K562 (cell line): Measurements from ENCODE around the gene SLC18B1. TPM values are rescaled to one million over a fixed set of nuclear protein-coding genes. Genes with fewer than 3 reads are reported as not detected.

Experiments
- EWSR1 ChIP-seq: fragments of 450-650 bp; IDR thresholded peaks from 2 replicates; pipeline ENCODE4 v1.6.1; 2018; ENCODE audit warnings: borderline replicate concordance, mild to moderate bottlenecking, low read depth, moderate library complexity; ENCODE audit not compliant: partially characterized antibody
- FOXJ2 ChIP-seq: fragments of 200-800 bp; sonication (Bioruptor generic); IDR thresholded peaks from 2 replicates; pipeline ENCODE4 v1.6.1; 2016; ENCODE audit warnings: missing genetic modification characterization, missing compliant biosample characterization
- LCOR ChIP-seq: sonication (generic); formaldehyde crosslinking; IDR thresholded peaks from 2 replicates; pipeline ENCODE4 v1.8.0; 2022; ENCODE audit warnings: mild to moderate bottlenecking, missing genetic modification reagents
- NBN ChIP-seq: fragments of 450-650 bp; IDR thresholded peaks from 2 replicates; pipeline ENCODE4 v1.6.1; 2016; ENCODE audit warnings: low read depth, mild to moderate bottlenecking
- POU5F1 ChIP-seq: fragments of 150-350 bp; IDR thresholded peaks from 2 replicates; pipeline ENCODE4 v1.6.1; 2014; ENCODE audit warnings: borderline replicate concordance, low read length, low read depth, mild to moderate bottlenecking; ENCODE audit not compliant: partially characterized antibody
- RBBP5 ChIP-seq: fragments of 200-600 bp; sonication (generic); IDR thresholded peaks from 2 replicates; pipeline ENCODE4 v1.6.1; 2012; ENCODE audit warnings: borderline replicate concordance, mild to moderate bottlenecking, low read length, control low read depth, inconsistent platforms; ENCODE audit not compliant: insufficient read depth, poor library complexity, severe bottlenecking
- ZNF830 ChIP-seq: fragments of 250-450 bp; sonication (Bioruptor Pico); IDR thresholded peaks from 2 replicates; pipeline ENCODE4 v1.5.0; 2021; ENCODE audit warnings: mild to moderate bottlenecking
- polyA plus RNA-seq, 8 experiments: library from polyadenylated mRNA; depleted of rRNA in 4 of 8; stranded (reverse) in 5 of 8; unstranded in 3 of 8; fragments of >200 nt; fragmentation: Nextera tagmentation in 2 of 8; fragmentation: Illumina TruSeq in 1 of 8; extraction: Ambion mirVana in 2 of 8; extraction: Trizol in 1 of 8; gene quantifications; 2 replicates each; pipeline versions ENCODE4 v1.2.1 to v1.2.3, GENCODE V29; 2011 to 2014; ENCODE audit warnings: inconsistent platforms in 1 of 8, missing spikeins in 1 of 8
- total RNA-seq, 7 experiments: library from RNA; depleted of rRNA in 6 of 7; stranded (reverse); fragments of >200 nt in 6 of 7; fragmentation: Illumina TruSeq in 2 of 7; extraction: Trizol in 2 of 7; gene quantifications; 2 replicates each; pipeline versions ENCODE4 v1.2.1 to v1.2.3, GENCODE V29; 2011 to 2021; ENCODE audit warnings: low replicate concordance in 1 of 7
- TF ChIP-seq, protein P1 (sequence below), 2 experiments: IDR thresholded peaks in 1 of 2; conservative IDR thresholded peaks in 1 of 2; 2 replicates each; pipeline ENCODE4 v1.6.1; 2016; ENCODE audit warnings: low read depth in 2 of 2, mild to moderate bottlenecking in 1 of 2, missing compliant biosample characterization in 1 of 2, missing genetic modification characterization in 1 of 2, moderate library complexity in 1 of 2
- TF ChIP-seq, protein P2 (sequence below): conservative IDR thresholded peaks from 2 replicates; pipeline ENCODE4 v1.6.1; 2011; ENCODE audit warnings: low read depth, mild to moderate bottlenecking, low read length; ENCODE audit not compliant: control insufficient read depth
- TF ChIP-seq, protein P3 (sequence below): fragments of 200-400 bp; formaldehyde crosslinking; IDR thresholded peaks from 2 replicates; pipeline ENCODE4 v1.6.1; 2017; ENCODE audit warnings: mild to moderate bottlenecking, low read depth, low read length, moderate library complexity
- TF ChIP-seq, protein P4 (sequence below): IDR thresholded peaks from 2 replicates; pipeline ENCODE4 v1.6.1; 2011; ENCODE audit not compliant: insufficient read length; ENCODE audit errors: extremely low read depth
- TF ChIP-seq, protein P5 (sequence below): sonication (generic); formaldehyde crosslinking; IDR thresholded peaks from 2 replicates; pipeline ENCODE4 v1.8.0; 2022; ENCODE audit warnings: mild to moderate bottlenecking, missing genetic modification reagents
- TF ChIP-seq, protein P6 (sequence below), 3 experiments: fragments of 200-800 bp in 1 of 3; sonication (Bioruptor generic) in 1 of 3; sonication (generic) in 1 of 3; formaldehyde crosslinking in 1 of 3; IDR thresholded peaks; 2 replicates each; pipeline versions ENCODE4 v1.6.1 to v1.8.0; 2016 to 2022; ENCODE audit warnings: mild to moderate bottlenecking in 2 of 3, missing compliant biosample characterization in 2 of 3, missing genetic modification characterization in 2 of 3, missing genetic modification reagents in 1 of 3

SLC18B1 gene
- total and polyA plus RNA-seq, 9 of the 15 experiments (the other 6 are each of a cell fraction or from before 2014, with no cell fraction given): 10.4 to 49.1 (median 32.0) TPM

DNA sequence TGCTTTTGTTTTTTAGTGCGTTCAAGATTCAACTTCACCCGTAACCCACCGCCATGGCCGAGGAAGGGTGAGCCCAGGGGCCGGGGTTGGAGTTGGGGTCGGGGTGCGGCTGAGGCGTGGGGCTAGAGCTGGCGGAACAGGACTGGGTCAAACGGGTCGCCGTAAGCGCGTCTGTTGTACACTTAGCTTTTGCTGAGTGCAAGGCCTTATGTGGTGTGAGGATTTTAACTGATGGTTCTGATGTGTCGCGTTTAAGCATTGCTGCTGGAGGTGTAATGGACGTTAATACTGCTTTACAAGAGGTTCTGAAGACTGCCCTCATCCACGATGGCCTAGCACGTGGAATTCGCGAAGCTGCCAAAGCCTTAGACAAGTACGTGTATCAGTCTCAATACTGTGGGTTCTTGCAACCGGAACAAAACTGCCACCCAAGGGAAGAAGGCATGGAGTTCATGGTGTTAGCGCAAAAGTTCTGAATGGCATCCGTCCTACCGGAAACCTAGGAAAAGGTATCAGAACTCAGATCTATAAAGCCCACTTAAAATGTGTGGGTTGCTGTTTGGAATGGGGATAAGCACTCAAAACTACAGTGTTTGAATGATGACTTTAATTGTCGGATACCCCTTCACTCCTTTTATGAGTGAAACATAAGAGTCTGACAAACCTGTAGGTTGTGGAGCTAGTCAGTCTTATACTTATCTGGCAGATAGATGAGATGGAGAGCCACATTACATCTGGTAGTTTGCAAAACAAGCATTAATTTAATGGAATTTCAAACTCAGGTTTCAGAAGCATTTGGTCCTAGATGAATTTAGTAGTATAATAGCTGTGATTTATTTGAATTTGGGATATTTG is 16.5 kb upstream of the SLC18B1 start (continued):
- TF ChIP-seq, protein P1, sequence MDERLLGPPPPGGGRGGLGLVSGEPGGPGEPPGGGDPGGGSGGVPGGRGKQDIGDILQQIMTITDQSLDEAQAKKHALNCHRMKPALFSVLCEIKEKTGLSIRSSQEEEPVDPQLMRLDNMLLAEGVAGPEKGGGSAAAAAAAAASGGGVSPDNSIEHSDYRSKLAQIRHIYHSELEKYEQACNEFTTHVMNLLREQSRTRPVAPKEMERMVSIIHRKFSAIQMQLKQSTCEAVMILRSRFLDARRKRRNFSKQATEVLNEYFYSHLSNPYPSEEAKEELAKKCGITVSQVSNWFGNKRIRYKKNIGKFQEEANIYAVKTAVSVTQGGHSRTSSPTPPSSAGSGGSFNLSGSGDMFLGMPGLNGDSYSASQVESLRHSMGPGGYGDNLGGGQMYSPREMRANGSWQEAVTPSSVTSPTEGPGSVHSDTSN (CRISPR knock-in tag; IDR thresholded peaks at IDR 0.05; ENCODE audit: low read depth): no peak
- TF ChIP-seq, protein P1 (tag; conservative IDR thresholded peaks at IDR 0.05; ENCODE audit: low read depth): no peak
- TF ChIP-seq, protein P2, sequence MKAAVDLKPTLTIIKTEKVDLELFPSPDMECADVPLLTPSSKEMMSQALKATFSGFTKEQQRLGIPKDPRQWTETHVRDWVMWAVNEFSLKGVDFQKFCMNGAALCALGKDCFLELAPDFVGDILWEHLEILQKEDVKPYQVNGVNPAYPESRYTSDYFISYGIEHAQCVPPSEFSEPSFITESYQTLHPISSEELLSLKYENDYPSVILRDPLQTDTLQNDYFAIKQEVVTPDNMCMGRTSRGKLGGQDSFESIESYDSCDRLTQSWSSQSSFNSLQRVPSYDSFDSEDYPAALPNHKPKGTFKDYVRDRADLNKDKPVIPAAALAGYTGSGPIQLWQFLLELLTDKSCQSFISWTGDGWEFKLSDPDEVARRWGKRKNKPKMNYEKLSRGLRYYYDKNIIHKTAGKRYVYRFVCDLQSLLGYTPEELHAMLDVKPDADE: peak; percentile 6; the same call in 1 of the 2 replicates
- TF ChIP-seq, protein P3, sequence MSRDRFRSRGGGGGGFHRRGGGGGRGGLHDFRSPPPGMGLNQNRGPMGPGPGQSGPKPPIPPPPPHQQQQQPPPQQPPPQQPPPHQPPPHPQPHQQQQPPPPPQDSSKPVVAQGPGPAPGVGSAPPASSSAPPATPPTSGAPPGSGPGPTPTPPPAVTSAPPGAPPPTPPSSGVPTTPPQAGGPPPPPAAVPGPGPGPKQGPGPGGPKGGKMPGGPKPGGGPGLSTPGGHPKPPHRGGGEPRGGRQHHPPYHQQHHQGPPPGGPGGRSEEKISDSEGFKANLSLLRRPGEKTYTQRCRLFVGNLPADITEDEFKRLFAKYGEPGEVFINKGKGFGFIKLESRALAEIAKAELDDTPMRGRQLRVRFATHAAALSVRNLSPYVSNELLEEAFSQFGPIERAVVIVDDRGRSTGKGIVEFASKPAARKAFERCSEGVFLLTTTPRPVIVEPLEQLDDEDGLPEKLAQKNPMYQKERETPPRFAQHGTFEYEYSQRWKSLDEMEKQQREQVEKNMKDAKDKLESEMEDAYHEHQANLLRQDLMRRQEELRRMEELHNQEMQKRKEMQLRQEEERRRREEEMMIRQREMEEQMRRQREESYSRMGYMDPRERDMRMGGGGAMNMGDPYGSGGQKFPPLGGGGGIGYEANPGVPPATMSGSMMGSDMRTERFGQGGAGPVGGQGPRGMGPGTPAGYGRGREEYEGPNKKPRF: no peak
- TF ChIP-seq ZNF830 (CRISPR knock-in tag): no peak
- TF ChIP-seq, protein P4, sequence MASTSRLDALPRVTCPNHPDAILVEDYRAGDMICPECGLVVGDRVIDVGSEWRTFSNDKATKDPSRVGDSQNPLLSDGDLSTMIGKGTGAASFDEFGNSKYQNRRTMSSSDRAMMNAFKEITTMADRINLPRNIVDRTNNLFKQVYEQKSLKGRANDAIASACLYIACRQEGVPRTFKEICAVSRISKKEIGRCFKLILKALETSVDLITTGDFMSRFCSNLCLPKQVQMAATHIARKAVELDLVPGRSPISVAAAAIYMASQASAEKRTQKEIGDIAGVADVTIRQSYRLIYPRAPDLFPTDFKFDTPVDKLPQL: no peak
- TF ChIP-seq RBBP5: peak; percentile 68
- no peak for TF ChIP-seq POU5F1
- TF ChIP-seq, protein P5, sequence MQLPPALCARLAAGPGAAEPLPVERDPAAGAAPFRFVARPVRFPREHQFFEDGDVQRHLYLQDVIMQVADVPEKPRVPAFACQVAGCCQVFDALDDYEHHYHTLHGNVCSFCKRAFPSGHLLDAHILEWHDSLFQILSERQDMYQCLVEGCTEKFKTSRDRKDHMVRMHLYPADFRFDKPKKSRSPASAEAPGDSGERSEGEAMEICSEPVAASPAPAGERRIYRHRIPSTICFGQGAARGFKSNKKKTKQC (CRISPR knock-in tag): peak; percentile 63; the same call in 1 of the 2 replicates
- TF ChIP-seq, protein P6, sequence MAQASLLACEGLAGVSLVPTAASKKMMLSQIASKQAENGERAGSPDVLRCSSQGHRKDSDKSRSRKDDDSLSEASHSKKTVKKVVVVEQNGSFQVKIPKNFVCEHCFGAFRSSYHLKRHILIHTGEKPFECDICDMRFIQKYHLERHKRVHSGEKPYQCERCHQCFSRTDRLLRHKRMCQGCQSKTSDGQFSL (CRISPR knock-in tag; IDR thresholded peaks at IDR 0.05): 0 out of 2 replicates have a peak, but pooled peaks have one; percentile 5
- TF ChIP-seq, protein P6 (tag; IDR thresholded peaks at IDR 0.05): no peak; a peak in 1 of 4 replicates
- no peak for TF ChIP-seq FOXJ2 (tag)
- peak; percentile 16; the same call in 1 of the 2 replicates for TF ChIP-seq LCOR
- TF ChIP-seq NBN: no peak
- no peak for TF ChIP-seq EWSR1
